Muscle layer of duodenum (tissue), 2 donors: ENCODE measurements around the gene FRMD5.

ENCODE experiments used
- H3K27ac ChIP-seq: one replicate; pipeline ENCODE4 v1.7.0; 2013; ENCODE audit warnings: mild to moderate bottlenecking, low read length
- H3K27me3 ChIP-seq: one replicate; pipeline ENCODE4 v1.7.0; 2013; ENCODE audit warnings: low read depth, mild to moderate bottlenecking, control low read depth, low read length
- H3K36me3 ChIP-seq, 2 donors: one replicate each; pipeline ENCODE4 v1.7.0; 2013; ENCODE audit warnings: low read length in 2 of 2, control low read depth in 1 of 2, mild to moderate bottlenecking in 1 of 2; ENCODE audit not compliant: insufficient read depth in 2 of 2, control insufficient read depth in 1 of 2
- H3K4me1 ChIP-seq, 2 donors: one replicate each; pipeline ENCODE4 v1.7.0; 2013; ENCODE audit warnings: low read length in 2 of 2, mild to moderate bottlenecking in 2 of 2, control low read depth in 1 of 2, moderate library complexity in 1 of 2; ENCODE audit not compliant: insufficient read depth in 2 of 2, control insufficient read depth in 1 of 2
- H3K4me3 ChIP-seq, 2 donors: one replicate each; pipeline ENCODE4 v1.7.0; 2013; ENCODE audit warnings: low read length in 2 of 2, low read depth in 1 of 2, mild to moderate bottlenecking in 1 of 2
- H3K9me3 ChIP-seq, 2 donors: one replicate each; pipeline ENCODE4 v1.7.0; 2013; ENCODE audit warnings: low read length in 2 of 2, control low read depth in 1 of 2, mild to moderate bottlenecking in 1 of 2; ENCODE audit not compliant: control insufficient read depth in 1 of 2
- donor health status: healthy.

The FRMD5 gene

DNA sequence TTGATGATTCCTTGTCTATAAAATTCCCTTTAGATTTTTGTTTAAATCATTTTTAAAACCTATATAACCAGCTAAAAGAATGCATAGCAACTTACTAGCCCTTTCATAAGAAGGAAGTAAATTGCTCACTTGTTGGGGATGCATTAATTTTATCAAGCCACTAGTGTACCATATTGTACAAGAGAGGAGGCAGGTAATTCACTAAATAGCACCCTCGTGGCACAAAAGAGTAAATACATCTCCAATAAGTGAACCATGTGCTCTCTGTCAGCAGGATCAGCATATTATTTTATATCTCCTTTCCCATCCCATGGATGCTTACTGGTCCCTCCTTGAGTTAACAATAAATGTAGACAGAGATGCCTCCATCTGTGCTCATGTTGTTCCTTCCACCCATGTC lies 34.3 kb downstream of the FRMD5 start:
- Histone ChIP-seq H3K27me3 (no peaks in the 10 kb centered on the region), H3K4me1 (no peaks in the 10 kb centered on the region)

DNA sequence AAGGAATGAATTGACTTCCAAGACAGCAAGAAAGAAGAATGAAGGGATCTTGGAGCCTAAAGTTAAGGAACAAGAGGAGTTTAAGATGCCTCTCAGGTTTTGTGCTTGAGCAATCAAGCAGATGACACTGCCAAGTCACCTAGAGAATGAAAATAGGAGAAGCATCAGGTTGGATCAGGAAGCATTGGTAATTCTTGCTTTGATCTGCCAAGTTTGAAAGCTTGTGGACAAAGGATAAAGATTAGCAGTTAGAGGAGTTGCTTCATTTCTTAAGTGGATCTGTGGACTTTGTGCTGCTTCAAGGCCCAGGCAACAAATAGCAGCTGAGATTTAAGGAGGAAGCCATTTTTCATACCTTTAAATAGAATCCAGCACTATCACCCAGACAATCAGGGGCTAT lies 35.6 kb downstream of the FRMD5 start:
- Histone ChIP-seq H3K27me3 (no peaks in the 10 kb centered on the region), H3K9me3 (no peaks in the 10 kb centered on the region), H3K27ac (no peak overlapping the region), H3K4me3 (no peak overlapping the region), H3K36me3 (no peaks in the 10 kb centered on the region), H3K4me1 (no peaks in the 10 kb centered on the region)

More for the DNA sequence above, 34.3 kb downstream of the FRMD5 start:
- Histone ChIP-seq H3K27ac (no peak overlapping the region), H3K9me3 (no peaks in the 10 kb centered on the region), H3K36me3 (no peaks in the 10 kb centered on the region), H3K4me3 (no peak overlapping the region)

DNA sequence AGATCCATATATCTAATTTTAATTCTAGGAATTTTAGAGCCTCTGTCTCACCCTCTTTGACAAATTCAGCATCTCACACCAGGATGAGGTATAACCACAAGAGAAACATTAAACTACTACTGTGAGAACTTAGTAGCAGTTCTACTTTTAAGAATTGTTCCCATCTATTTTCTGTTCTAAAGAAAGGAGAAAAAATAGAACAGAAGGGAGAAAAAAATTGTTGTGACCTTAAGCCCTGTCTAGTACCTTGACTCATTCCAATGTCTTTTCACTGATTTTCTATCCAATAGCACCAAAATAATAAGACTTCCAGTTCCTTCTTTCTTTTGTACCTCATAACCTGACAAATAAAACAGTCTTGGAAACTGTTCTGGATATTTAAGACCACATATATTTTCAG lies 37.0 kb downstream of the FRMD5 start:
- Histone ChIP-seq H3K27ac (no peak overlapping the region), H3K4me3 (no peak overlapping the region), H3K36me3 (no peaks in the 10 kb centered on the region), H3K4me1 (no peaks in the 10 kb centered on the region), H3K9me3 (no peaks in the 10 kb centered on the region), H3K27me3 (no peaks in the 10 kb centered on the region)

GRCh38 chr15:44157679-44158078 lies 37.4 kb downstream of the FRMD5 start:
- Histone ChIP-seq H3K27ac (no peak overlapping the region), H3K4me1 (no peaks in the 10 kb centered on the region), H3K4me3 (no peak overlapping the region), H3K9me3 (no peaks in the 10 kb centered on the region), H3K36me3 (no peaks in the 10 kb centered on the region), H3K27me3 (no peaks in the 10 kb centered on the region)

GRCh38 chr15:44153352-44153751 lies 41.7 kb downstream of the FRMD5 start:
- Histone ChIP-seq H3K36me3 (no peaks in the 10 kb centered on the region), H3K4me3 (no peak overlapping the region), H3K4me1 (no peaks in the 10 kb centered on the region), H3K27ac (no peak overlapping the region), H3K27me3 (no peaks in the 10 kb centered on the region), H3K9me3 (no peaks in the 10 kb centered on the region)

DNA sequence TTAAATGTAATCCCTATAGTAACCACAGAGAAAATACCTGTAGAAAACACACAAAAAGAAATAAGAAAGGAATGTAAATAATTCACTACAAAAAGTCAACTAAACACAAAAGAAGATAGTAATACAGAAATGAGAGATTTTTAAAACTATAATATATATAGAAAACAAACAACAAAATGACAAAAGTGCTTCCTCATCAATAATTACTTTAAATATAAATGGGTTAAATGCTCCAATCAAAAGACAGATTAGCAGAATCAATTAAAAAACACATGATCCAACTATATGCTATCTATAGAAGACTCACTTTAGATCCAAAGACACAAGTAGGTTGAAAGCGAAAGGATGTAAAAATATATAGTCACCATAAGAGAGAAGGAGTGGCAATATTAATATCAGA lies 45.8 kb downstream of the FRMD5 start:
- Histone ChIP-seq H3K27ac (no peak overlapping the region), H3K36me3 (no peaks in the 10 kb centered on the region), H3K4me1 (no peaks in the 10 kb centered on the region), H3K27me3 (no peaks in the 10 kb centered on the region), H3K4me3 (no peak overlapping the region), H3K9me3 (no peaks in the 10 kb centered on the region)

DNA sequence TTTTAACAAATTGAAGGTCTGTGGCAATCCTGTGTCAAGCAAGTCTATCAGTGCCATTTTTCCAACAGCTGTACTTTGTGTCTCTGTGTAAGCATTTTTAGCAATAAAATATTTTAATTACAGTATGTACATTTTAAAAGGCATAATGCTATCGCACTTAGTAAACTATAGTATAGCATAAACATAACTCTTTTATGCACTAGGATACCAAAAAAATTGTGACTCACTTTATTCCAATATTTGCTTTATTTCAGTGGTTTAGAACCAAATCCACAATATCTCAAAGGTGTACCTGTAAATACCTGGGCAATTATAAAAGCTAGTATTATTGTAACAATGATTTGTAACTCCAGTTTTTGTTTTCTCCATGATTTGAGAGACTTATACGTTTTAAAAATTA lies 46.5 kb downstream of the FRMD5 start:
- no peak overlapping the region for H3K4me3 ChIP-seq
- no peaks in the 10 kb centered on the region for H3K9me3 ChIP-seq
- no peaks in the 10 kb centered on the region for H3K4me1 ChIP-seq
- no peaks in the 10 kb centered on the region for H3K27me3 ChIP-seq
- no peak overlapping the region for H3K27ac ChIP-seq
- no peaks in the 10 kb centered on the region for H3K36me3 ChIP-seq

DNA sequence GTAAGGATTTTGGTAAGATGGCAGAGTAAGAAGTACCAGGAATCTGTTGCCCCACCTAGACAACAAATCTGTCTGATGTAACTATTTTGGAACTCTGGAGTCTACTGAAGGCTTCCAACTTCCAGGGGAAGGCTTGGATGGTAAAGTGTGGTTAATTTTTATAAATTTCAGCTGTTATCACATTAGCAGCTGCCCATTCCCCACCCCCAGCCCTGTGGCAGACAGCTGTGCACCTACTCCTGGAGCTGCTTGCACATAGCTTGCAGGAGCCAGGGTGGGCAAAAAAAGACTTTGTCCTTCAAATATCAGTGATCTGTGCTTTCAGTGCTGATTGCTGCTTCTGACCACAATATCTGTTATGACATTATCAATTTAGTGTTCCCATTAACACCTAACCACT lies 47.4 kb downstream of the FRMD5 start:
- Histone ChIP-seq H3K27ac (no peak overlapping the region), H3K4me3 (no peak overlapping the region), H3K27me3 (no peaks in the 10 kb centered on the region), H3K9me3 (no peaks in the 10 kb centered on the region), H3K4me1 (no peaks in the 10 kb centered on the region), H3K36me3 (no peaks in the 10 kb centered on the region)

- Histone ChIP-seq H3K36me3 (no peaks in the 10 kb centered on the region), H3K4me1 (no peaks in the 10 kb centered on the region), H3K27me3 (no peaks in the 10 kb centered on the region), H3K9me3 (no peaks in the 10 kb centered on the region), H3K4me3 (no peak overlapping the region), H3K27ac (no peak overlapping the region)
Measured at GRCh38 chr15:44145495-44145894, 49.6 kb downstream of the FRMD5 start.

DNA sequence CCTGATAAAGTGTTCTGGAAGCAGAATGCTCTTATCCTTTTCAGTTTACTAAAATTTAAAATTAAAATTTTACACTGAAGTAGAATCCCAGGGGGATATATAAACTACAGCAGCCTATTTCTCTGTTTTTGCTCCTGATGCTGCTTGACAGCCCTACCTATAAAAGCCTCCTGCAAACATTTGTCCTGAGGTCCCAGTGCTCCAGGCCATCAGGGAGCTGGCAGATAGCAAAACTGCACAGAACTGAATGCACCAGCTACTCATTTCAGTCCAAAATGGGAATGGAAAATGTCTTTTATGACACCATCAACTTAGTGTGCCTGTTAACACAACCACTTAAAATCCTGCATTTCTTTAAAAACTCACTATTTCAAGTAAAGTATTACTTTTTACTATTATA lies 50.1 kb downstream of the FRMD5 start:
- H3K27me3 ChIP-seq, result no peaks in the 10 kb centered on the region
- H3K9me3 ChIP-seq, result no peaks in the 10 kb centered on the region
- no peaks in the 10 kb centered on the region for H3K36me3 ChIP-seq
- H3K4me1 ChIP-seq, result no peaks in the 10 kb centered on the region
- no peak overlapping the region for H3K4me3 ChIP-seq
- no peak overlapping the region for H3K27ac ChIP-seq

DNA sequence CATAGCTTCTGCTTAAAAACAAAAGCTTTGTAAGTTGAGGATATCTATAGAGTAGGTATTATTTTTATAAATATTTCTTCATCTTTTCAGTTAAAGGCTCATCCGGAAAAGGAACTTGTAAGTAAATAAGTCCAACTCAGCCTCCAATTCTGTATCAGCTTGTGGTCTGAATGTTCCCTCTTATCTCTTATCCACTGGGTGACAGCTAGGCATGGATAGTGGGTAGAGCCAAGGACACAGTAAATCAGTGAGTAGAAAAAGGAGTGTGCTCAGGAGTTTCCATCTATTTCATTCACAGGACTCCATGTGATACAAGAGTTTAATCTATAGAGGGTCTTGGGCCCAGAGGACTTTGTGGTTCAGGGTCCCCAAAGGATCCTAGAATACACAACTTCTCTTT lies 50.9 kb downstream of the FRMD5 start:
- Histone ChIP-seq H3K4me3 (no peak overlapping the region), H3K27ac (no peak overlapping the region), H3K9me3 (no peaks in the 10 kb centered on the region), H3K36me3 (no peaks in the 10 kb centered on the region), H3K4me1 (no peaks in the 10 kb centered on the region), H3K27me3 (no peaks in the 10 kb centered on the region)

GRCh38 chr15:44137750-44138149 lies 57.3 kb downstream of the FRMD5 start:
- H3K27ac ChIP-seq, result no peak overlapping the region
- H3K4me1 ChIP-seq, result no peaks in the 10 kb centered on the region
- H3K9me3 ChIP-seq, result no peaks in the 10 kb centered on the region
- H3K4me3 ChIP-seq, result no peak overlapping the region
- no peaks in the 10 kb centered on the region for H3K27me3 ChIP-seq
- H3K36me3 ChIP-seq, result no peaks in the 10 kb centered on the region
